ENCODE results near the gene EEF1AKMT3. TPM values are rescaled to one million over a fixed set of nuclear protein-coding genes. Genes with fewer than 3 reads are reported as not detected.

Gene EEF1AKMT3
- total RNA-seq, 1 donor from 2014 or later: 6.0 TPM

GRCh38 chr12:57724936-57725740, 47.3 kb upstream of the EEF1AKMT3 start:
- peak; percentile 37 for DNase-seq (ENCODE audit: extremely low spot score, unreplicated experiment)
- peaks cover 7% of the 10 kb centered on the region for H3K36me3 Mint-ChIP-seq
- peak overlapping the region; percentile 62 for H3K4me3 Mint-ChIP-seq

GRCh38 chr12:57725851-57726150, 46.6 kb upstream of the EEF1AKMT3 start:
- H3K9me3 Mint-ChIP-seq: no peaks in the 10 kb centered on the region
- DNase-seq (ENCODE audit: extremely low spot score, unreplicated experiment): no peak
- no peaks in the 10 kb centered on the region for H3K4me1 Mint-ChIP-seq (ENCODE audit: unreplicated experiment)
- TF ChIP-seq CTCF (conservative IDR thresholded peaks at IDR 0.05): no peak
- H3K27ac Mint-ChIP-seq: peak overlapping the region; percentile 84
- H3K36me3 Mint-ChIP-seq: peaks cover 7% of the 10 kb centered on the region
- H3K27me3 Mint-ChIP-seq: peaks cover 72% of the 10 kb centered on the region
- H3K4me3 Mint-ChIP-seq: peak overlapping the region; percentile 94

More at GRCh38 chr12:57724936-57725740, 47.3 kb upstream of the EEF1AKMT3 start:
- Mint-ChIP-seq H3K27ac (peak overlapping the region; percentile 61), H3K4me1 (ENCODE audit: unreplicated experiment) (no peaks in the 10 kb centered on the region), H3K27me3 (peaks cover 66% of the 10 kb centered on the region), H3K9me3 (no peaks in the 10 kb centered on the region)
- no peak for TF ChIP-seq CTCF (conservative IDR thresholded peaks at IDR 0.05)

DNA sequence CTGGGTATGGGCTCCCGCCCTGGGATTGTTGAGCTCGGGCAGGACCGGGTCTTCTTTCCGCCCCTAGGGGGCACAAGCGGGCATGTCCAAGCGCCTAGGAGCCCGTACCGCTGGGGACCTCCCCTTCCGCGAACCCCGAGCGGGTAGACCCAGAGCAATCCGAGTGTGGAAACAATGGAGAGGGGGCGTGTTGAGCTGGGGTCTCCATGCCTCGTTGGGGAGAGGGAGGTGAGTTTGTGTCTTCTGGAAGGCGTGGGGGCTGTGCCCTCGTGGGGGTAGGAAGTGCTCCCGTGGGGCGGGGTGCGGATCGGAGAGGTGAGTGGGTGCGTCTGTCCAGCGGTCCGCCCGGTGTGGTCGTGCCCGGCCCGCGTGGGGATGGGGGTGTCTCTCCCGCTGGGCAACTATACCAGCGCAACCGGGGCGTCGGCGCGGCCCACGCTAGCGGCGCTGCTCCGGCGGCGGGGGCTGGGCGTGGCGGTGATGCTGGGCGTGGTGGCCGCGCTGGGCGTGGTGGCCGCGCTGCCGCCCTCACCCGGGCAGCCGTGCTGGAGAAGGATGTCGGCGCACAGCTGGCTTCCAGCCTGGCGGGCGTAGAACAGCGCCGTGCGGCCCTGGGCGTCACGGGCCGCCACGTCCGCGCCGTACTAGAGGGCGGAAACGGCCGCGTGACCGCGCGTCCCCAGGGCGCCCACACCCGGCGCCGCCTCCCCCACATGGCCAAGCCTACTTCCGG, 46.1 kb upstream of the EEF1AKMT3 start:
- no peaks in the 10 kb centered on the region for H3K4me1 Mint-ChIP-seq (ENCODE audit: unreplicated experiment)
- H3K9me3 Mint-ChIP-seq: no peaks in the 10 kb centered on the region
- peaks cover 7% of the 10 kb centered on the region for H3K36me3 Mint-ChIP-seq
- peaks cover 77% of the 10 kb centered on the region for H3K27me3 Mint-ChIP-seq
- H3K4me3 Mint-ChIP-seq: peak overlapping the region; percentile 94
- peak; percentile 80 for TF ChIP-seq CTCF (conservative IDR thresholded peaks at IDR 0.05)
- peak overlapping the region; percentile 84 for H3K27ac Mint-ChIP-seq
- DNase-seq (ENCODE audit: extremely low spot score, unreplicated experiment): peak; percentile 83

DNA sequence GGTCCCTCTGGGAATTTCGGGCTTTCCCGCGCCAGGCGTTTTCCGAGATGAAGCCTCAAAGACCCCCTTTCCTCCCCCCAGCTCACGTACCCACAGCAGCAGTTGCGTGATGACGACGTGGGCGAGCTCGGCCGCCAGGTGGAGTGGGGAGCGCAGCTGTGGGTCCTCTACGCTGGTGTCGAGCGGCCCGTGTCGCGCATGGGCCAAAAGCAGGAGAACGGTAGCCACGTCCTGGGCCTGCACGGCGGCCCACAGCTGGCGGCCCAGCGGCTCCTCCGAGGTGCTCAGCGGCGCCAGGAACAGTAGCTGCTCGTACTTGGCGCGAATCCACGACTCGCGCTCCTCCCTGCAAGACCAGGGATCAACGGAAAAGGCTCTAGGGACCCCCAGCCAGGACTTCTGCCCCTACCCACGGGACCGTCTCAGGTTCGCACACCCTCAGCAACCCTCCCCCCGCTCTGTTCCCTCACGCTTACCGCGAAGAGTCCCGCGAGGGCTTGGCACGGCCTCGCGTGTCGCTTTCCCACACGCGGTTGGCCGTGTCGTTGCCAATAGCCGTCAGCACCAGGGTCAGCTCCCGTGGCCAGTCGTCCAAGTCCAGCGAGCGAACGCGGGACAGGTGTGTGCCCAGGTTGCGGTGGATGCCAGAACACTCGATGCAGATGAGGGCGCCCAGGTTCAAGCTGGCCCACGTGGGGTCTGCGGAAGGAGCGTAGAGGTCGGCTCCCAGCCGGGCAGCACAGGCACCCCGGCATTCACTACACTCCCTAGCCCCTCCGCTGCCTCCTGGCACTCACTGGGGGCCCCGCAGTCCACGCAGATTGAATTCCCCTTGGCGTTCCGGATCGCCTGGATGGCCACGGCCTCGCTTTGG, 45.3 kb upstream of the EEF1AKMT3 start:
- peak; percentile 37 for TF ChIP-seq CTCF (conservative IDR thresholded peaks at IDR 0.05)
- H3K4me3 Mint-ChIP-seq: peak overlapping the region; percentile 65
- H3K36me3 Mint-ChIP-seq: no peaks in the 10 kb centered on the region
- no peaks in the 10 kb centered on the region for H3K4me1 Mint-ChIP-seq (ENCODE audit: unreplicated experiment)
- peak; percentile 69 for DNase-seq (ENCODE audit: extremely low spot score, unreplicated experiment)
- H3K27ac Mint-ChIP-seq: no peak overlapping the region
- no peaks in the 10 kb centered on the region for H3K9me3 Mint-ChIP-seq
- H3K27me3 Mint-ChIP-seq: peaks cover 85% of the 10 kb centered on the region

DNA sequence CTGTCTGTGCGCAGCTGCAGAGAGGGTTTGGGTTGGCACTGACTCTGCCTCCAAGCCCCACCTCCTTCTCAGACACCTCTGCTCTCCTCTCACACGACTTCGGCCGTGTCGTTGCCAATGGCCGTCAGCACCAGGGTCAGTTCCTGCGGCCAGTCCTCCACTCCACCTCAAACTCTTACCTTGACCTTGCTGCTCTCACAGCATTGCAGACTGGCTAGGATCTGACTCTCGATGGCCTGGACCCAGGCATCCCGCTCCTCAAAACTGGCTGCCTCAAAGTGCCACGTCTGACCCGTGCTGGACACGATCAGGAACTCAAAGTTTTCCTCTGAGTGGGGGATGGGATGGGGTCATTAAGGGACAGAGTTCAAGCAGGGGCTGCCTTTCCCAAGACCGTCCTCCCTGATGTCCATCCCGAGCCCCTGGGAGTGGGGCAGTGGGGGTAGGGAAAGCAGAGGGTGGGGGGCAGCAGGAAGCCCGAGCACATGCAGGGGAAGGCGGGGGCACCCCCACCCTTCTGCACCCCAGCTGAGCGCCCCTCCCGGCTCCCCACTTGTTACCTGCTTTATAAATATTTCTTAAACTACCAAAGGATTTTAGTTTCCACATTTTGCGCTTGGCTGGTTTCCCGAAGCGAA, 44.5 kb upstream of the EEF1AKMT3 start:
- Mint-ChIP-seq H3K36me3 (no peaks in the 10 kb centered on the region), H3K4me3 (peak overlapping the region; percentile 59), H3K4me1 (ENCODE audit: unreplicated experiment) (no peaks in the 10 kb centered on the region), H3K27me3 (peaks cover 93% of the 10 kb centered on the region), H3K9me3 (no peaks in the 10 kb centered on the region), H3K27ac (no peak overlapping the region)
- DNase-seq (ENCODE audit: extremely low spot score, unreplicated experiment): no peak
- no peak for TF ChIP-seq CTCF (conservative IDR thresholded peaks at IDR 0.05)
